ENCODE results near the gene ASB10.

The ASB10 gene

GRCh38 chr7:151226875-151227782 lies 40.1 kb upstream of the ASB10 start, which contains the start of gene ABCF2:
Gene ABCF2 (minus strand): TSS chr7:151227205. CDS start chr7:151226458, 747 bp downstream.
- Histone ChIP-seq H3K4me1 (ENCODE audit: insufficient read depth, low read length) (peaks cover 13% of the 10 kb centered on the region), H3K27ac (ENCODE audit: low read length) (peak within 1 kb of the TSS; percentile 81), H3K9me3 (ENCODE audit: insufficient read depth, low read depth, low read length) (no peaks in the 10 kb centered on the region), H3K36me3 (ENCODE audit: insufficient read depth, low read depth, low read length) (peaks cover 36% of the 10 kb centered on the region), H3K4me3 (ENCODE audit: low read length) (peak within 1 kb of the TSS; percentile 86), H3K27me3 (ENCODE audit: insufficient read depth, low read length) (no peaks in the 10 kb centered on the region), H3K9ac (ENCODE audit: low read depth, low read length) (peak within 1 kb of the TSS; percentile 92)

GRCh38 chr7:151226560-151226874 lies 39.5 kb upstream of the ASB10 start:
- Histone ChIP-seq H3K36me3 (ENCODE audit: insufficient read depth, low read depth, low read length) (peaks cover 42% of the 10 kb centered on the region), H3K9me3 (ENCODE audit: insufficient read depth, low read depth, low read length) (no peaks in the 10 kb centered on the region), H3K4me3 (ENCODE audit: low read length) (peak overlapping the region; percentile 86), H3K27ac (ENCODE audit: low read length) (no peak overlapping the region), H3K4me1 (ENCODE audit: insufficient read depth, low read length) (peaks cover 13% of the 10 kb centered on the region), H3K9ac (ENCODE audit: low read depth, low read length) (peak overlapping the region; percentile 92), H3K27me3 (ENCODE audit: insufficient read depth, low read length) (no peaks in the 10 kb centered on the region)

GRCh38 chr7:151225948-151226510 lies 39.0 kb upstream of the ASB10 start:
- H3K27me3 ChIP-seq (ENCODE audit: insufficient read depth, low read length): no peaks in the 10 kb centered on the region
- H3K4me1 ChIP-seq (ENCODE audit: insufficient read depth, low read length): peaks cover 13% of the 10 kb centered on the region
- no peaks in the 10 kb centered on the region for H3K9me3 ChIP-seq (ENCODE audit: insufficient read depth, low read depth, low read length)
- peaks cover 45% of the 10 kb centered on the region for H3K36me3 ChIP-seq (ENCODE audit: insufficient read depth, low read depth, low read length)
- peak overlapping the region; percentile 86 for H3K4me3 ChIP-seq (ENCODE audit: low read length)
- H3K9ac ChIP-seq (ENCODE audit: low read depth, low read length): peak overlapping the region; percentile 92; the same call in 1 of the 2 replicates
- H3K27ac ChIP-seq (ENCODE audit: low read length): no peak overlapping the region

- peaks cover 66% of the 10 kb centered on the region for H3K36me3 ChIP-seq (ENCODE audit: insufficient read depth, low read depth, low read length)
- peaks cover 13% of the 10 kb centered on the region for H3K4me1 ChIP-seq (ENCODE audit: insufficient read depth, low read length)
- no peak overlapping the region for H3K9ac ChIP-seq (ENCODE audit: low read depth, low read length)
- H3K27ac ChIP-seq (ENCODE audit: low read length): no peak overlapping the region
- no peaks in the 10 kb centered on the region for H3K9me3 ChIP-seq (ENCODE audit: insufficient read depth, low read depth, low read length)
- H3K27me3 ChIP-seq (ENCODE audit: insufficient read depth, low read length): no peaks in the 10 kb centered on the region
- H3K4me3 ChIP-seq (ENCODE audit: low read length): no peak overlapping the region
These were observed 36.7 kb upstream of the ASB10 start for GRCh38 chr7:151223728-151224127.

- Histone ChIP-seq H3K4me3 (ENCODE audit: low read length) (no peak overlapping the region), H3K9me3 (ENCODE audit: insufficient read depth, low read depth, low read length) (no peaks in the 10 kb centered on the region), H3K4me1 (ENCODE audit: insufficient read depth, low read length) (no peaks in the 10 kb centered on the region), H3K9ac (ENCODE audit: low read depth, low read length) (no peak overlapping the region), H3K36me3 (ENCODE audit: insufficient read depth, low read depth, low read length) (peaks cover 96% of the 10 kb centered on the region), H3K27me3 (ENCODE audit: insufficient read depth, low read length) (no peaks in the 10 kb centered on the region), H3K27ac (ENCODE audit: low read length) (no peak overlapping the region)
These were observed 31.1 kb upstream of the ASB10 start for GRCh38 chr7:151218170-151218569.

- Histone ChIP-seq H3K36me3 (ENCODE audit: insufficient read depth, low read depth, low read length) (peaks cover 82% of the 10 kb centered on the region), H3K27me3 (ENCODE audit: insufficient read depth, low read length) (no peaks in the 10 kb centered on the region), H3K9me3 (ENCODE audit: insufficient read depth, low read depth, low read length) (no peaks in the 10 kb centered on the region), H3K4me1 (ENCODE audit: insufficient read depth, low read length) (peaks cover 4% of the 10 kb centered on the region; the same call in 1 of the 2 replicates), H3K4me3 (ENCODE audit: low read length) (no peak overlapping the region), H3K27ac (ENCODE audit: low read length) (no peak overlapping the region), H3K9ac (ENCODE audit: low read depth, low read length) (no peak overlapping the region)
These were observed 28.3 kb upstream of the ASB10 start for GRCh38 chr7:151215396-151215795.

- H3K9ac ChIP-seq (ENCODE audit: low read depth, low read length): no peak overlapping the region
- H3K4me3 ChIP-seq (ENCODE audit: low read length): no peak overlapping the region
- H3K4me1 ChIP-seq (ENCODE audit: insufficient read depth, low read length): peaks cover 4% of the 10 kb centered on the region; the same call in 1 of the 2 replicates
- peaks cover 69% of the 10 kb centered on the region for H3K36me3 ChIP-seq (ENCODE audit: insufficient read depth, low read depth, low read length)
- no peaks in the 10 kb centered on the region for H3K9me3 ChIP-seq (ENCODE audit: insufficient read depth, low read depth, low read length)
- no peaks in the 10 kb centered on the region for H3K27me3 ChIP-seq (ENCODE audit: insufficient read depth, low read length)
- H3K27ac ChIP-seq (ENCODE audit: low read length): no peak overlapping the region
These were observed 26.8 kb upstream of the ASB10 start for GRCh38 chr7:151213826-151214225.

- Histone ChIP-seq H3K4me3 (ENCODE audit: low read length) (no peak overlapping the region), H3K27ac (ENCODE audit: low read length) (no peak overlapping the region), H3K4me1 (ENCODE audit: insufficient read depth, low read length) (peaks cover 4% of the 10 kb centered on the region; the same call in 1 of the 2 replicates), H3K36me3 (ENCODE audit: insufficient read depth, low read depth, low read length) (peaks cover 57% of the 10 kb centered on the region), H3K9me3 (ENCODE audit: insufficient read depth, low read depth, low read length) (no peaks in the 10 kb centered on the region), H3K27me3 (ENCODE audit: insufficient read depth, low read length) (no peaks in the 10 kb centered on the region), H3K9ac (ENCODE audit: low read depth, low read length) (no peak overlapping the region)
These were observed 25.6 kb upstream of the ASB10 start for GRCh38 chr7:151212626-151213025.

- Histone ChIP-seq H3K9ac (ENCODE audit: low read depth, low read length) (no peak overlapping the region), H3K9me3 (ENCODE audit: insufficient read depth, low read depth, low read length) (no peaks in the 10 kb centered on the region), H3K27ac (ENCODE audit: low read length) (no peak overlapping the region), H3K4me3 (ENCODE audit: low read length) (no peak overlapping the region), H3K4me1 (ENCODE audit: insufficient read depth, low read length) (peaks cover 4% of the 10 kb centered on the region; the same call in 1 of the 2 replicates), H3K36me3 (ENCODE audit: insufficient read depth, low read depth, low read length) (peaks cover 44% of the 10 kb centered on the region), H3K27me3 (ENCODE audit: insufficient read depth, low read length) (no peaks in the 10 kb centered on the region)
These were observed 24.2 kb upstream of the ASB10 start for GRCh38 chr7:151211155-151211772.

- Histone ChIP-seq H3K36me3 (ENCODE audit: insufficient read depth, low read depth, low read length) (peaks cover 34% of the 10 kb centered on the region), H3K27ac (ENCODE audit: low read length) (no peak within 1 kb of the TSS), H3K27me3 (ENCODE audit: insufficient read depth, low read length) (no peaks in the 10 kb centered on the region; the same call in 1 of the 2 replicates), H3K4me1 (ENCODE audit: insufficient read depth, low read length) (peaks cover 4% of the 10 kb centered on the region; the same call in 1 of the 2 replicates), H3K9ac (ENCODE audit: low read depth, low read length) (no peak within 1 kb of the TSS), H3K9me3 (ENCODE audit: insufficient read depth, low read depth, low read length) (no peaks in the 10 kb centered on the region), H3K4me3 (ENCODE audit: low read length) (no peak within 1 kb of the TSS)
These were observed 23.2 kb upstream of the ASB10 start, which contains the start of gene H2BK1 for GRCh38 chr7:151210087-151210854. Gene H2BK1 (minus strand): TSS chr7:151210488. CDS start chr7:151210318, 170 bp downstream.

GRCh38 chr7:151209588-151209987 lies 22.5 kb upstream of the ASB10 start:
- no peaks in the 10 kb centered on the region for H3K9me3 ChIP-seq (ENCODE audit: insufficient read depth, low read depth, low read length)
- peaks cover 4% of the 10 kb centered on the region; the same call in 1 of the 2 replicates for H3K4me1 ChIP-seq (ENCODE audit: insufficient read depth, low read length)
- peaks cover 27% of the 10 kb centered on the region for H3K36me3 ChIP-seq (ENCODE audit: insufficient read depth, low read depth, low read length)
- H3K4me3 ChIP-seq (ENCODE audit: low read length): no peak overlapping the region
- H3K27ac ChIP-seq (ENCODE audit: low read length): no peak overlapping the region
- H3K9ac ChIP-seq (ENCODE audit: low read depth, low read length): no peak overlapping the region
- no peaks in the 10 kb centered on the region; the same call in 1 of the 2 replicates for H3K27me3 ChIP-seq (ENCODE audit: insufficient read depth, low read length)

All from iPS-20b (cell line).